Ovary (tissue), 9 donors: ENCODE data around the gene MTRFR. TPM values are rescaled to one million over a fixed set of nuclear protein-coding genes. Genes with fewer than 3 reads are reported as not detected.
A peak's percentile ranks its signal among the peaks of the same experiment; 100 is the strongest.

Experiments used
- DNase-seq, 5 donors: peaks; one replicate each; pipeline ENCODE4 v3.0.0-alpha.2; 2019 to 2020
- H3K27ac ChIP-seq, 2 donors: fragments of 200-600 bp; one replicate each; pipeline versions ENCODE4 v1.5.1 to v1.8.0; 2019 to 2022
- H3K27me3 ChIP-seq: fragments of 200-600 bp; one replicate; pipeline ENCODE4 v1.8.0; 2022
- H3K36me3 ChIP-seq: fragments of 200-600 bp; sonication (generic); one replicate; pipeline ENCODE4 v1.5.1; 2019
- H3K4me1 ChIP-seq: one replicate; pipeline ENCODE4 v1.8.1; 2013; ENCODE audit warnings: mild to moderate bottlenecking, moderate library complexity; ENCODE audit not compliant: insufficient read depth
- H3K4me3 ChIP-seq: fragments of 200-600 bp; sonication (generic); one replicate; pipeline ENCODE4 v1.5.1; 2017
- H3K9me3 ChIP-seq, 2 donors: fragments of 200-600 bp in 1 of 2; sonication (generic) in 1 of 2; one replicate each; pipeline versions ENCODE4 v1.5.1 to v1.8.1; 2013 to 2019; ENCODE audit warnings: mild to moderate bottlenecking in 1 of 2, moderate library complexity in 1 of 2
- CTCF ChIP-seq, 3 donors: fragments of 450-650 bp in 2 of 3; fragments of 200-600 bp in 1 of 3; IDR thresholded peaks; one replicate each; pipeline versions ENCODE4 v1.5.1 to v1.8.0; 2016 to 2022; ENCODE audit warnings: antibody characterized with exemption in 3 of 3, mild to moderate bottlenecking in 1 of 3
- EP300 ChIP-seq: sonication (generic); formaldehyde crosslinking; IDR thresholded peaks from one replicate; pipeline ENCODE4 v1.6.1; 2017; ENCODE audit warnings: antibody characterized with exemption
- POLR2A ChIP-seq: fragments of 450-650 bp; IDR thresholded peaks from one replicate; pipeline ENCODE4 v1.6.1; 2017; ENCODE audit warnings: antibody characterized with exemption, mild to moderate bottlenecking, moderate library complexity
- WGBS, 3 donors: extraction: QIAGEN DNeasy Blood & Tissue Kit in 1 of 3; methylation state at CpG; one replicate each; pipeline versions ENCODE4 v1.1.5 to v1.1.7; 2013 to 2017; 5-methylcytosine and 5-hydroxymethylcytosine counted together
- intact Hi-C, 4 donors: fragments of 100-400 bp; cut with DNase I; formaldehyde crosslinking; loops; one replicate each; pipeline versions ENCODE4 v1.11.0 to v1.15.1; 2022 to 2023
- polyA plus RNA-seq, 2 donors: library from polyadenylated mRNA; stranded (reverse); fragments of 200-250 nt in 1 of 2; fragments of 350-450 nt in 1 of 2; fragmentation: Illumina TruSeq in 1 of 2; extraction: RNeasy Lipid Tissue Mini Kit (QIAGEN cat#74804) in 1 of 2; gene quantifications; one replicate each; pipeline ENCODE4 v1.2.3, GENCODE V29; 2013 to 2014
- total RNA-seq, 7 donors: library from RNA; depleted of rRNA in 2 of 7; stranded (reverse); fragments of >200 nt in 2 of 7; fragmentation: NEBNext Ultra II Directional in 3 of 7; extraction: Animal tissue kit (Norgen Biotek cat#: 25700) in 3 of 7; gene quantifications; one replicate each; pipeline versions ENCODE4 v1.1.0 to v1.2.4, GENCODE V29; 2016 to 2023
- donor health status: DM: no; HTN: no; CAD: no; lungs with moderate emphysema.
- donor health status: DM: no; HTN: no; CAD: no.
- donor health status: Bipolar disorder and iron deficiency.
- donor health status: DM: yes; HTN: yes; CAD: no.
- donor health status: DM: no; HTN: no; CAD: no.
- donor health status: DM: yes; HTN: yes; CAD: no.

MTRFR gene
- total and polyA plus RNA-seq, 9 donors = 13.4 to 21.2 (median 17.5) TPM

- TF ChIP-seq POLR2A (no peak), CTCF (IDR thresholded peaks at IDR 0.05) (no peak), EP300 (no peak)
- no peak overlapping the region for H3K27ac ChIP-seq
- no peak overlapping the region for H3K4me3 ChIP-seq
- intact Hi-C loops = no loop called here
- no peaks in the 10 kb centered on the region for H3K9me3 ChIP-seq
- no peaks in the 10 kb centered on the region for H3K4me1 ChIP-seq
- 84 to 91% (median 85%) methylated on average over 2 of the region's 2 CpGs for WGBS, 3 donors
- H3K36me3 ChIP-seq = no peaks in the 10 kb centered on the region
- no peaks in the 10 kb centered on the region for H3K27me3 ChIP-seq
- DNase-seq = no peak
Measured at GRCh38 chr12:123280971-123281370, 47.7 kb downstream of the MTRFR start.

GRCh38 chr12:123282111-123282510 lies 48.9 kb downstream of the MTRFR start:
- no peak overlapping the region for H3K4me3 ChIP-seq
- intact Hi-C loops = no loop called here
- no peaks in the 10 kb centered on the region for H3K9me3 ChIP-seq
- H3K4me1 ChIP-seq = no peaks in the 10 kb centered on the region
- no peak for TF ChIP-seq CTCF (IDR thresholded peaks at IDR 0.05)
- no peak overlapping the region for H3K27ac ChIP-seq
- H3K27me3 ChIP-seq = no peaks in the 10 kb centered on the region
- WGBS, 3 donors = 87 to 88% (median 87%) methylated on average over 10 of the region's 10 CpGs
- H3K36me3 ChIP-seq = no peaks in the 10 kb centered on the region
- peak in 1 of 5 donors; percentile 1 for DNase-seq

- no peaks in the 10 kb centered on the region for H3K36me3 ChIP-seq
- WGBS, 3 donors = 88 to 95% (median 91%) methylated on average over 8 of the region's 8 CpGs
- H3K27ac ChIP-seq = no peak overlapping the region
- H3K4me1 ChIP-seq = no peaks in the 10 kb centered on the region
- TF ChIP-seq CTCF (IDR thresholded peaks at IDR 0.05) = no peak
- no peaks in the 10 kb centered on the region for H3K27me3 ChIP-seq
- no peak for DNase-seq
- intact Hi-C loops = no loop called here
- no peak overlapping the region for H3K4me3 ChIP-seq
- H3K9me3 ChIP-seq = no peaks in the 10 kb centered on the region
Measured at GRCh38 chr12:123283461-123283860, 50.2 kb downstream of the MTRFR start.

GRCh38 chr12:123284669-123285068 lies 51.4 kb downstream of the MTRFR start:
- Histone ChIP-seq H3K9me3 (no peaks in the 10 kb centered on the region), H3K27ac (no peak overlapping the region), H3K4me3 (no peak overlapping the region), H3K27me3 (no peaks in the 10 kb centered on the region), H3K4me1 (no peaks in the 10 kb centered on the region), H3K36me3 (no peaks in the 10 kb centered on the region)
- WGBS, 3 donors = 93 to 96% (median 96%) methylated on average over 4 of the region's 4 CpGs
- intact Hi-C loops = no loop called here
- DNase-seq = no peak
- TF ChIP-seq EP300 (no peak), CTCF (IDR thresholded peaks at IDR 0.05) (no peak), POLR2A (no peak)
